Thyroid gland (tissue), 4 donors: ENCODE results near the gene CFH. TPM values are rescaled to one million over a fixed set of nuclear protein-coding genes. Genes with fewer than 3 reads are reported as not detected.

Experiments
- total RNA-seq, 4 donors: library from RNA; depleted of rRNA; stranded (reverse); fragments of >200 nt; gene quantifications; one replicate each; pipeline ENCODE4 v1.2.3, GENCODE V29; 2016

CFH gene
- total RNA-seq, 4 donors from 2014 or later = 93.0 to 422 (median 229) TPM

Other genes starting within 250 kb of the CFH start
- 10 to 100 TPM in 1 of 4 donors, 1 to 10 TPM in 3; 3.7 to 18.5 (median 6.5) TPM for gene KCNT2, start 43.6 kb upstream of the CFH start, total RNA-seq
- 1 to 10 TPM in 1 of 4 donors, under 1 TPM in 2, not detected in 1; 0.22 to 1.5 (median 0.27) TPM for gene CFHR3, start 122.8 kb downstream of the CFH start, total RNA-seq
- gene CFHR1, start 167.7 kb downstream of the CFH start, total RNA-seq = not detected
- not detected for gene CFHR4, start 236.0 kb downstream of the CFH start, total RNA-seq